SU-DHL-6 (cell line): ENCODE results near the gene TBR1.

Experiments
- CTCF ChIP-seq: fragments of 200-600 bp; sonication (generic); IDR thresholded peaks from one replicate; pipeline ENCODE4 v1.5.1; 2017; ENCODE audit warnings: antibody characterized with exemption, mild to moderate bottlenecking, low read length, moderate library complexity; ENCODE audit not compliant: insufficient read depth, poor library complexity, severe bottlenecking
- EZH2phosphoT487 ChIP-seq: fragments of 200-600 bp; sonication (generic), shearing (Covaris generic); conservative IDR thresholded peaks from 2 replicates; pipeline ENCODE4 v1.6.1; 2018; ENCODE audit warnings: mild to moderate bottlenecking, antibody characterized with exemption, low read length, moderate library complexity, mixed read lengths

GRCh38 chr2:161448431-161448830, 32.3 kb downstream of the TBR1 start:
- TF ChIP-seq CTCF (no peak), EZH2phosphoT487 (no peak)
